HuH-7.5 (cell line): ENCODE data around the gene NTM.
"Not testable (repeated sequence)": the region's sequence is repeated elsewhere in the genome, so short reads cannot be mapped to it uniquely, and the experiment has no call there.

Experiments
- DNase-seq: peaks from one replicate; pipeline ENCODE4 v3.0.0; 2011; ENCODE audit warnings: low spot score

Gene NTM

DNA sequence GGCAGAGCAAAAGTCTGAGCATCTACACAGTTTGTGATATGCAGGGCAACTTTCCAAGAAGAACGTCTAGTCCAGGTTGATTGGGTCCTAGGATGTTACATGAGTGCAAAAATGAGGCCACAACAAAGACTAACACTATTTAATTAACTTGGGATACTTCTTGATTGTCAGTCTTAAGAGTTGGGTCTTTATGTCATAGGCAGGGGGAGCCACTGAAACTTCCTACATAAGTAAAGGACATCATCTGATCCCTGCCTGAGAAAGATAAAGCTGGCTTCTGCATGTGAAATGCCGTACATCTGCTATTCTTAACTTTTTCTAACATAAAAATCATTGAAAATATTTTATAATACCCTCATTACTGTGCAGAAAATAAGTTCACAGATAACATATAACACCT is 525.5 kb downstream of the NTM start:
- DNase-seq: no peak

GRCh38 chr11:131896978-131897615 is 526.7 kb downstream of the NTM start:
- no peak for DNase-seq

GRCh38 chr11:131897956-131898355 is 527.5 kb downstream of the NTM start:
- DNase-seq: no peak

DNA sequence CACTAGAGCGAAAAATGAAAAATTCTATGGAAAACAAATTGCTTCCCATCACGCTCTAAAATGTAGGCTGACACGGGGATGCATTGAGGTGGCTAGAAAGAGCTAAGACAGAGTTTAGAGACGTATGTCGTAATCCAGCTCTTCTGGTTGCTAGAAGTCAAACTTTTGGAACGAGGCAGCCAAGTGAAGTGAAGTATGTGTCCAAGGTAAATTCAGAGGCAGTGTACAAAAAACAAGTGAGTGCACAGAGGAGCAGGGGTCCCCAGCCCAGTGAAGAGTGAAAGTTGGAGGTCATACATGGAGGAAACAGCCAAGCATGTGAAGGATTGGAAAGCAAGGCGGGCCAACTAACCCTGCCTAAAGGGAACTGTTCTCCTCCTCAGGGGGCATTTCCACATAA is 528.5 kb downstream of the NTM start:
- DNase-seq: no peak

- no peak for DNase-seq
Measured at GRCh38 chr11:131899950-131900580, 529.6 kb downstream of the NTM start.

DNA sequence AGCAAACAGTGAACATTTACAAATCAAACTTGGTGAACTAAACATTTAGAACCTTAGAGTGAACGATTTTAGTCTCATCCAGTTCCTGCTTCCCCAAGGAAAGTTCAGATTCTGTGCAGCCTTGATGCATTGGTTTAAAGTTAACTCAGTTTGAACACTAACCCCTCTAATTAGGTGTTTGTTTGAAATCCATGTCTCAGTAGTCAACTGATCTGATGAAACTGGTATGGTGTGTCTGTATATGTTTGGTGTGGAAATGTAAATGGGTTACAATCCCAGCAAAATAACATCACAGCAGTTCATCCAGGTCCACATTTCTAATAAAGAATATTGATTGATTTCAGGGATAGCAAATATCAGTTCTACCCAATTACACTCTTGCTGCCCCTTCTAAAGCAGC is 532.0 kb downstream of the NTM start:
- DNase-seq: no peak

GRCh38 chr11:131903074-131903473 is 532.7 kb downstream of the NTM start:
- no peak for DNase-seq

GRCh38 chr11:131904756-131905155 is 534.3 kb downstream of the NTM start:
- DNase-seq: no peak

- no peak for DNase-seq
Measured at GRCh38 chr11:131906963-131907362, 536.5 kb downstream of the NTM start.

DNA sequence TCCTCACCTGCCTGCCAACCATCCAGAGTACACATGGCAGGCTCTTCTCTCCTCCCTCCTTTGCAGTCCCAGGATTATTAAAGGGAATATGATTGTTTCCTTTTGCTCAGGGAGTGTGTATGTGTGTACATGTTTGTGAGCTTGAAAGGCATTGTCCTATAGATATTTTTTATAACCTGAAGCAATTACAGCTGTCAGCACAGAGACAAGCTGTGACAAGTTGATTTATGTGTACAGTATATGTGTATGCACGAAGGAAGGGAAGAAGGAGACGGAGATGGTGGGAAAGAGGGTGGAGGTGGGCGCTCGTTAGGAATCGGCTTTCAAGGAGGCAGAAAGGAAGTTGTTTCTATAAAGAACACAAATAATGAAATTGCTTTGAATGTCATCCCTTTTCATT is 537.0 kb downstream of the NTM start:
- DNase-seq: no peak

DNA sequence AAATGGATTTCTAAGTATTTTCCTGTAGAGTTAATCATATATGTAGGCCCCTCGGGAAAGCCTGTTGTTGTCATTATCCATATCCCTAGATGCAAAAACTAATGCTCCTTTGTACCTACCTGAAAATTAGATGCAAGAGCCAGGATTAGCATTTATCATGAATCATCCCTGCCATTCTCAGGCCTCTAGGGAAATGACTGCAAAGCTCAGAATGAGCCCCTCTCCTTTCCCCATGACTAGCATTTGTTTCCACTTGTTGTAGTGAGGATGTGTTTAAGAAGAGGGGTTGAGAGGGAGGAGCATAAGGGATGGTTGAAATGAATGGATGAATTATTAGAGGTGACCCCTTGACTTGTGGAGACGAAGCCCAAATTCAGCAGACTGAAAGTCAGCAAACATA is 537.9 kb downstream of the NTM start:
- DNase-seq: no peak

GRCh38 chr11:131909426-131910177 is 539.2 kb downstream of the NTM start:
- DNase-seq: no peak

GRCh38 chr11:131910178-131910522 is 539.7 kb downstream of the NTM start:
- DNase-seq: no peak

GRCh38 chr11:131910523-131911387 is 540.3 kb downstream of the NTM start:
- no peak for DNase-seq

DNA sequence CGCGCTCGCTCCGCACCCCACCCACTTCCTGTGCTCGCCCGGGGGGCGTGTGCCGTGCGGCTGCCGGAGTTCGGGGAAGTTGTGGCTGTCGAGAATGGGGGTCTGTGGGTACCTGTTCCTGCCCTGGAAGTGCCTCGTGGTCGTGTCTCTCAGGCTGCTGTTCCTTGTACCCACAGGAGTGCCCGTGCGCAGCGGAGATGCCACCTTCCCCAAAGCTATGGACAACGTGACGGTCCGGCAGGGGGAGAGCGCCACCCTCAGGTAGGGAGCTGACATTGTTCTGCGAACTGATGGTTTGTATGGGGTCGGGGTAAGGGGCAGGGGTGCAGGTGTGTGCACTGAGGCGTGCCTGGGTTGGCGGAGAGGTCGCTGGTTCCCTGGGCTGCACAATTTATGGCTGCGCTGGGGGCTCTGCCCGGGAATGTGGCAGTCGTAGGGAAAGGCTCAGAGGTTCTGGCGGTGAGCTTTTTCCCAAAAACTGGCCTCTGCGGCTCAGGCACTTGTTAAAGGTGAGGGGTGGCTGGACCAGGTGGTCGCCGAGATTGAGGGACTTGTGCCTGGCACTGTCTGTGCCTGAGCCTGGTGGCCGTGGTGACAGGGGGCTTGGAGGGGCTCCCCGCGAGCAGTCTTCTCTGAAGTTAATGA is 541.1 kb downstream of the NTM start:
- DNase-seq: not testable (repeated sequence)

GRCh38 chr11:131912134-131912533 is 541.7 kb downstream of the NTM start:
- DNase-seq: no peak

DNA sequence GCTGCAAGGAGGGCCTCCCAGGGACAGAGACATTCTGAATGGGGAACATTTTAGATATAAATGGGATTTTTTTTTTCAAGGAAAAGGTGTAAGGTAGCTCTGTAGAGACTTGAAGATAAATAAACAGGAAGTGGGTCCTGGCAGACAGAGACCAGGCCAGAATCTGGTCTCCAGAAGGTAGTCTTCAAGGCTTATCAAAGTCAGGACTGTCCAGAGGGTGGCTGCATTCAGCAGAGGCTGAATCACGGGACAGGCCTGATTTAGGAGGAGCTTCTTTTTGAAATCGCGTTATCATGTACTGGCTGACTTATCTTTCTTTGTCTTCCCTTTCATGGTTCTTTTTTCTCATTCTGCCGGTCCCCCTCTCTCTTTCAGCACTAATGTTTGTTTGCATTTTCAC is 542.9 kb downstream of the NTM start:
- no peak for DNase-seq

DNA sequence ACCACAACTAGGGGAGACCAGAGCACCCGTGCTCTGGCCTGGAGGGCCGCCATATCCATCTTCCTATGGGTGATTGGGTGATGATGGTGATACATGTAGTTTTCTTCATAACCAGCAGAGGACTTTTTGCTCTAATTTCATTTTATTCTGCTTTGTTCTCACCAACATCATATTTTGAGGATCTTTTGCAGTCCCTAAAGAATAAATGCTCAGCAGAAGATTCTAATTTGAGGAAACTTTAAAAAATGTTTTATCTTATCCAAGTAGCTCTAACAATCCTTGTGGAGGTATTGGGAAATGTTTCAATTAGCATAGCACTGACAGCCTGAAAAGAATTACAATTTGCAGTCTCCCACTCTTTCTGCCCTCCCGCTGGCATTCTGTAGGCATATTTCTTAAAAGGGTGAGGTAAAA is 544.0 kb downstream of the NTM start:
- DNase-seq: no peak

- no peak for DNase-seq
Measured at GRCh38 chr11:131916638-131917037, 546.2 kb downstream of the NTM start.

DNA sequence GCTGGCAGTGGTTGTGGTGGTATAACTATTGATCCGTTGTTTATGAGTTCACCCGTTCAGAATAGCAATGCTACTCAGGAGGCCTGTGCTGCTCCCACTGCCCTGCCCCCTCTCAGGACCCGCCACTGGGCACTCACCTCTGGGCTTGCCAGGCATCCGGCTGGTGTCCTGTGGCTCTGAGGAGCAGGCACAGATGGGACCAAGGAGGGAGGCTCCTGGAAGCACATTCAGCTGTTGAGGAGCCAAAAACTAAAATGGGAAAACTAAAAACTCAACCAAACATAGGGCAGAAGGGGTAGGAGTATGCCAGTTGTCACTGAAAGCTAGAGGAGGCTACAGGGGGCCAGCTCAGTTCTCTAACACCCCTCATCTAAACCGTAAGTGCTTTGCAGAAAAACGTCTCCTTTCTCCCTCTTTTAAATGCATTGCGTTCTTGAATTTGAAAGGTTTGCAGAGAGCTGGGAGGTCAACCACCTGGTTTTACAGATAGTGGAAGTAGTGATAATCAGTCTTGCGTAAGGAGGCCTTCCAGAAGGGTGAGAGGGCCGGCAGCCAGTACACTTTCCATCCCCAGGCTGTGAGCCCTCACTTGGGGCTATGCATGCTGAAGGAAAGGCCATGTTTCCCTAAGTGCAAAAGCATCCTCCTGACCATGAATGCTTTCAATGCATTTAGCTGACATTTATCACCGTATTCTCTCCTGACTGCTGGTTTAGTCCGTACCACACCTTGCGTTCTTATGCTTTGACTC is 547.4 kb downstream of the NTM start:
- no peak for DNase-seq

DNA sequence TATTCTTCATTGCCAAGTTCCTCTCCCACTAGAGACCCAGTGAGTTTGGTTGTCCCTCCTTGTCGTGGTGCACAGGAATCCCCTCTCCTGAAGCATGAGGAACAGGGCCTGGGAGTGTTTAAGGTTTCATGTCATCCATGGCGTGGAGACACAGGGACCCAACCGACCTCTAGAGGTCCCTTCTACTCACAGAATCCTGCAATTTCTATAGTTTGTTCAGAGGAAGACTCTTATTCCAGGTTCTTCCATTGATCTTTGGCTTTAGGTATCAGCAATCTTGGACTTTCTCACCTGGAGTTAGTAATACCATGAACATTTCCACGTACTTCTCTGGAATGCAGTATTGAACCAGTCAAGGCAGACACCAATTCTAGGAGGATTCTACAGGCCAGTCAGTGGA is 548.2 kb downstream of the NTM start:
- no peak for DNase-seq
